Stimulated activated naive CD8-positive, alpha-beta T cell treated with anti-CD3 and anti-CD28 coated beads, Interleukin-15, amount 100 ng/mL, for 72 hours (primary cell): Measurements from ENCODE around the gene AKAP8.
A peak's percentile ranks its signal among the peaks of the same experiment; 100 is the strongest.
"Not testable (repeated sequence)": the region's sequence is repeated elsewhere in the genome, so short reads cannot be mapped to it uniquely, and the experiment has no call there.

Source experiments
- ATAC-seq: fragments of 150-1000 bp; cut with Tn5 transposase; 2 replicates; pipeline ENCODE4 v1.10.0; 2021; ENCODE audit warnings: mild to moderate bottlenecking, moderate library complexity
- DNase-seq, 2 donors: peaks; one replicate each; pipeline ENCODE4 v3.0.0; 2021 to 2022
- H3K27ac Mint-ChIP-seq, 2 donors: one replicate each; pipeline ENCODE4 v1.8.0; 2022; ENCODE audit warnings: mild to moderate bottlenecking in 2 of 2, mixed read lengths in 2 of 2, moderate library complexity in 2 of 2
- H3K27me3 Mint-ChIP-seq: one replicate; pipeline ENCODE4 v1.8.0; 2022; ENCODE audit warnings: mixed read lengths
- H3K4me1 Mint-ChIP-seq: one replicate; pipeline ENCODE4 v1.8.0; 2022; ENCODE audit warnings: mild to moderate bottlenecking, mixed read lengths
- H3K4me3 Mint-ChIP-seq, 2 donors: one replicate each; pipeline ENCODE4 v1.8.0; 2022; ENCODE audit warnings: mild to moderate bottlenecking in 2 of 2, mixed read lengths in 2 of 2, moderate library complexity in 1 of 2
- H3K9me3 Mint-ChIP-seq, 2 donors: one replicate each; pipeline ENCODE4 v1.8.0; 2022; ENCODE audit warnings: mixed read lengths in 2 of 2

AKAP8 gene

GRCh38 chr19:15335992-15336391 is 43.6 kb downstream of the AKAP8 start:
- peak overlapping the region in 1 of 2 donors; percentile 19 for H3K27ac Mint-ChIP-seq
- not testable (repeated sequence) for DNase-seq, H3K9me3 Mint-ChIP-seq, H3K27me3 Mint-ChIP-seq, ATAC-seq
- H3K4me3 Mint-ChIP-seq = peak overlapping the region in 1 of 2 donors; percentile 29
- H3K4me1 Mint-ChIP-seq = peaks cover 21% of the 10 kb centered on the region

- Mint-ChIP-seq H3K27me3 (no peaks in the 10 kb centered on the region), H3K4me3 (peak within 1 kb of the TSS; percentile 90 to 98), H3K9me3 (no peaks in the 10 kb centered on the region), H3K27ac (peak within 1 kb of the TSS; percentile 98), H3K4me1 (peaks cover 51% of the 10 kb centered on the region)
- DNase-seq = peak; percentile 79 to 80
- ATAC-seq = peak; percentile 78
These were observed 47.1 kb downstream of the AKAP8 start, which contains the start of gene BRD4 for GRCh38 chr19:15332311-15332996. Gene BRD4, minus strand, starts transcription at chr19:15332539. Its CDS starts 59,440 bp downstream, at chr19:15273099.

- Mint-ChIP-seq H3K4me1 (peaks cover 59% of the 10 kb centered on the region), H3K27ac (peak overlapping the region; percentile 96 to 98), H3K9me3 (no peaks in the 10 kb centered on the region), H3K4me3 (peak overlapping the region; percentile 88 to 90), H3K27me3 (no peaks in the 10 kb centered on the region)
- peak; percentile 78 to 79 for DNase-seq
- ATAC-seq = peak; percentile 73
These were observed 47.9 kb downstream of the AKAP8 start for GRCh38 chr19:15331419-15332310.

GRCh38 chr19:15330801-15331418 is 48.7 kb downstream of the AKAP8 start:
- Mint-ChIP-seq H3K4me3 (peak overlapping the region; percentile 88 to 90), H3K27me3 (no peaks in the 10 kb centered on the region), H3K9me3 (no peaks in the 10 kb centered on the region), H3K27ac (peak overlapping the region; percentile 96 to 98), H3K4me1 (peaks cover 64% of the 10 kb centered on the region)
- DNase-seq (no peak), ATAC-seq (peak; percentile 16)

- H3K4me3 Mint-ChIP-seq = peak overlapping the region in 1 of 2 donors; percentile 6
- no peak for ATAC-seq
- DNase-seq = no peak
- no peaks in the 10 kb centered on the region for H3K9me3 Mint-ChIP-seq
- H3K27ac Mint-ChIP-seq = no peak overlapping the region
- H3K4me1 Mint-ChIP-seq = peaks cover 78% of the 10 kb centered on the region
- no peaks in the 10 kb centered on the region for H3K27me3 Mint-ChIP-seq
These were observed 51.3 kb downstream of the AKAP8 start for GRCh38 chr19:15328312-15328711.

- ATAC-seq (peak; percentile 43), DNase-seq (no peak)
- Mint-ChIP-seq H3K27me3 (no peaks in the 10 kb centered on the region), H3K27ac (peak overlapping the region; percentile 52 to 94), H3K9me3 (no peaks in the 10 kb centered on the region), H3K4me1 (peaks cover 86% of the 10 kb centered on the region), H3K4me3 (peak overlapping the region; percentile 33 to 37)
These were observed 54.6 kb downstream of the AKAP8 start for GRCh38 chr19:15324791-15325519.

- ATAC-seq = peak; percentile 79
- H3K27me3 Mint-ChIP-seq = no peaks in the 10 kb centered on the region
- H3K4me1 Mint-ChIP-seq = peaks cover 86% of the 10 kb centered on the region
- peak overlapping the region; percentile 40 to 52 for H3K27ac Mint-ChIP-seq
- H3K9me3 Mint-ChIP-seq = no peaks in the 10 kb centered on the region
- no peak for DNase-seq
- H3K4me3 Mint-ChIP-seq = peak overlapping the region; percentile 1 to 36
These were observed 55.9 kb downstream of the AKAP8 start for GRCh38 chr19:15323496-15324235.

- Mint-ChIP-seq H3K27ac (peak overlapping the region; percentile 72 to 81), H3K9me3 (no peaks in the 10 kb centered on the region), H3K27me3 (no peaks in the 10 kb centered on the region), H3K4me3 (peak overlapping the region; percentile 21 to 36), H3K4me1 (peaks cover 91% of the 10 kb centered on the region)
- DNase-seq (no peak), ATAC-seq (no peak)
These were observed 57.8 kb downstream of the AKAP8 start for GRCh38 chr19:15321739-15322138.

- ATAC-seq (no peak), DNase-seq (no peak)
- Mint-ChIP-seq H3K4me3 (no peak overlapping the region), H3K9me3 (no peaks in the 10 kb centered on the region), H3K27ac (no peak overlapping the region), H3K27me3 (no peaks in the 10 kb centered on the region), H3K4me1 (peaks cover 96% of the 10 kb centered on the region)
These were observed 59.5 kb downstream of the AKAP8 start for GRCh38 chr19:15320116-15320515.

- peak overlapping the region; percentile 39 to 47 for H3K4me3 Mint-ChIP-seq
- peak overlapping the region in 1 of 2 donors; percentile 82 for H3K27ac Mint-ChIP-seq
- DNase-seq (no peak), ATAC-seq (peak; percentile 84)
- no peaks in the 10 kb centered on the region for H3K27me3 Mint-ChIP-seq
- H3K9me3 Mint-ChIP-seq = no peaks in the 10 kb centered on the region
- peaks cover 95% of the 10 kb centered on the region for H3K4me1 Mint-ChIP-seq
These were observed 61.3 kb downstream of the AKAP8 start for GRCh38 chr19:15318241-15318691.

GRCh38 chr19:15317392-15318071 is 62.1 kb downstream of the AKAP8 start:
- no peaks in the 10 kb centered on the region for H3K9me3 Mint-ChIP-seq
- no peak for ATAC-seq
- H3K4me1 Mint-ChIP-seq = peaks cover 98% of the 10 kb centered on the region
- no peak for DNase-seq
- peak overlapping the region; percentile 59 to 66 for H3K4me3 Mint-ChIP-seq
- H3K27ac Mint-ChIP-seq = peak overlapping the region in 1 of 2 donors; percentile 86
- H3K27me3 Mint-ChIP-seq = no peaks in the 10 kb centered on the region

GRCh38 chr19:15316498-15316897 is 63.1 kb downstream of the AKAP8 start:
- H3K4me1 Mint-ChIP-seq = peaks cover 98% of the 10 kb centered on the region
- DNase-seq = no peak
- no peaks in the 10 kb centered on the region for H3K9me3 Mint-ChIP-seq
- H3K4me3 Mint-ChIP-seq = peak overlapping the region; percentile 59 to 66
- peak overlapping the region; percentile 76 to 86 for H3K27ac Mint-ChIP-seq
- no peak for ATAC-seq
- H3K27me3 Mint-ChIP-seq = no peaks in the 10 kb centered on the region

GRCh38 chr19:15315101-15315500 is 64.5 kb downstream of the AKAP8 start:
- Mint-ChIP-seq H3K9me3 (no peaks in the 10 kb centered on the region), H3K27me3 (no peaks in the 10 kb centered on the region), H3K4me3 (no peak overlapping the region), H3K4me1 (peaks cover 98% of the 10 kb centered on the region), H3K27ac (peak overlapping the region; percentile 9 to 42)
- no peak for DNase-seq
- ATAC-seq = no peak
